ENCODE data around the gene CDC73. TPM values are rescaled to one million over a fixed set of nuclear protein-coding genes. Genes with fewer than 3 reads are reported as not detected.
"Not testable (repeated sequence)": the region's sequence is repeated elsewhere in the genome, so short reads cannot be mapped to it uniquely, and the experiment has no call there.

Gene CDC73
- total RNA-seq, 1 donor from 2014 or later = 20.1 TPM

GRCh38 chr1:193184776-193185175 is 62.9 kb downstream of the CDC73 start:
- Histone ChIP-seq H3K4me3 (ENCODE audit: low read depth, low read length) (no peak overlapping the region), H3K27me3 (ENCODE audit: control insufficient read depth, insufficient read depth, low read length) (no peaks in the 10 kb centered on the region), H3K36me3 (ENCODE audit: control insufficient read depth, insufficient read depth, low read length) (no peaks in the 10 kb centered on the region)
- TF ChIP-seq CTCF (IDR thresholded peaks at IDR 0.05; ENCODE audit: insufficient read depth, low read length, poor library complexity, severe bottlenecking) = no peak
- DNase-seq (ENCODE audit: low read depth) = no peak

GRCh38 chr1:193185211-193185610 is 63.4 kb downstream of the CDC73 start:
- no peaks in the 10 kb centered on the region for H3K36me3 ChIP-seq (ENCODE audit: control insufficient read depth, insufficient read depth, low read length)
- DNase-seq (ENCODE audit: low read depth) = no peak
- no peaks in the 10 kb centered on the region for H3K27me3 ChIP-seq (ENCODE audit: control insufficient read depth, insufficient read depth, low read length)
- TF ChIP-seq CTCF (IDR thresholded peaks at IDR 0.05; ENCODE audit: insufficient read depth, low read length, poor library complexity, severe bottlenecking) = no peak
- H3K4me3 ChIP-seq (ENCODE audit: low read depth, low read length) = no peak overlapping the region

GRCh38 chr1:193185901-193186731 is 64.3 kb downstream of the CDC73 start, which contains the start of gene B3GALT2:
Gene B3GALT2 (minus strand): TSS chr1:193186613. CDS start chr1:193181562, 5,051 bp downstream.
- Histone ChIP-seq H3K27me3 (ENCODE audit: control insufficient read depth, insufficient read depth, low read length) (no peaks in the 10 kb centered on the region), H3K4me3 (ENCODE audit: low read depth, low read length) (no peak within 1 kb of the TSS), H3K36me3 (ENCODE audit: control insufficient read depth, insufficient read depth, low read length) (no peaks in the 10 kb centered on the region)
- DNase-seq (ENCODE audit: low read depth) = no peak
- TF ChIP-seq CTCF (IDR thresholded peaks at IDR 0.05; ENCODE audit: insufficient read depth, low read length, poor library complexity, severe bottlenecking) = no peak

GRCh38 chr1:193187114-193187513 is 65.3 kb downstream of the CDC73 start:
- H3K27me3 ChIP-seq (ENCODE audit: control insufficient read depth, insufficient read depth, low read length) = no peaks in the 10 kb centered on the region
- no peak for TF ChIP-seq CTCF (IDR thresholded peaks at IDR 0.05; ENCODE audit: insufficient read depth, low read length, poor library complexity, severe bottlenecking)
- H3K4me3 ChIP-seq (ENCODE audit: low read depth, low read length) = no peak overlapping the region
- no peaks in the 10 kb centered on the region for H3K36me3 ChIP-seq (ENCODE audit: control insufficient read depth, insufficient read depth, low read length)
- no peak for DNase-seq (ENCODE audit: low read depth)

GRCh38 chr1:193188915-193189314 is 67.1 kb downstream of the CDC73 start:
- H3K27me3 ChIP-seq (ENCODE audit: control insufficient read depth, insufficient read depth, low read length); DNase-seq (ENCODE audit: low read depth); H3K36me3 ChIP-seq (ENCODE audit: control insufficient read depth, insufficient read depth, low read length); H3K4me3 ChIP-seq (ENCODE audit: low read depth, low read length): not testable (repeated sequence)

GRCh38 chr1:193189442-193190095 is 67.7 kb downstream of the CDC73 start:
- DNase-seq (ENCODE audit: low read depth) = no peak
- TF ChIP-seq CTCF (IDR thresholded peaks at IDR 0.05; ENCODE audit: insufficient read depth, low read length, poor library complexity, severe bottlenecking) = no peak
- Histone ChIP-seq H3K27me3 (ENCODE audit: control insufficient read depth, insufficient read depth, low read length) (no peaks in the 10 kb centered on the region), H3K4me3 (ENCODE audit: low read depth, low read length) (no peak overlapping the region), H3K36me3 (ENCODE audit: control insufficient read depth, insufficient read depth, low read length) (no peaks in the 10 kb centered on the region)

Measured in kidney epithelial cell (primary cell).